T-cell (primary cell): ENCODE measurements around the gene UBL7. TPM values are rescaled to one million over a fixed set of nuclear protein-coding genes. Genes with fewer than 3 reads are reported as not detected.

Source experiments
- ATAC-seq, 4 experiments: fragments of 200-7000 bp in 3 of 4; fragments of 150-1000 bp in 1 of 4; cut with Tn5 transposase; replicated peaks in 1 of 4; 1 replicate in 3 of 4; 2 replicates in 1 of 4; pipeline ENCODE4 v1.10.0; 2021; ENCODE audit warnings: moderate library complexity in 3 of 4, mild to moderate bottlenecking in 2 of 4, moderate number of reproducible peaks in 1 of 4
- CTCF ChIA-PET, 2 donors: fragments of 300-600 bp; sonication (Branson Sonifier 250); formaldehyde crosslinking; loops; one replicate each; lab custom pipeline; 2022; ENCODE audit warnings: antibody characterized with exemption in 2 of 2; lab: Charles Lee
- POLR2A ChIA-PET, 2 donors: fragments of 300-600 bp; sonication (Branson Sonifier 250); formaldehyde crosslinking; loops; one replicate each; lab custom pipeline; 2022; ENCODE audit warnings: antibody characterized with exemption in 2 of 2; lab: Charles Lee
- DNase-seq, 35 experiments: peaks; one replicate each; pipeline versions ENCODE4 v3.0.0 to v3.0.0-alpha.2; 2013 to 2023
- H3K27ac ChIP-seq: one replicate; pipeline ENCODE4 v1.5.1; 2013; ENCODE audit warnings: low read length
- H3K27me3 ChIP-seq, 2 experiments: replicated peaks in 1 of 2; 1 replicate in 1 of 2; 2 replicates in 1 of 2; pipeline versions ENCODE4 v1.6.1 to v1.7.0; 2013; ENCODE audit warnings: low read length in 1 of 2, mixed read lengths in 1 of 2; ENCODE audit not compliant: control insufficient read depth in 2 of 2, insufficient read depth in 2 of 2; ENCODE audit errors: extremely low read depth in 1 of 2
- H3K36me3 ChIP-seq, 2 donors: 1 replicate in 1 of 2; 2 replicates in 1 of 2; pipeline versions ENCODE4 v1.6.1 to v1.7.0; 2013; ENCODE audit warnings: low read length in 1 of 2; ENCODE audit not compliant: control insufficient read depth in 2 of 2, insufficient read depth in 1 of 2; ENCODE audit errors: extremely low read depth in 1 of 2
- H3K4me1 ChIP-seq, 2 experiments: 1 replicate in 1 of 2; 2 replicates in 1 of 2; pipeline versions ENCODE4 v1.6.1 to v1.7.0; 2013; ENCODE audit warnings: low read length in 2 of 2, mixed read lengths in 1 of 2; ENCODE audit not compliant: insufficient read depth in 2 of 2, control insufficient read depth in 1 of 2; ENCODE audit errors: extremely low read depth in 1 of 2
- H3K4me3 ChIP-seq, 2 donors: 1 replicate in 1 of 2; 2 replicates in 1 of 2; pipeline versions ENCODE4 v1.5.1 to v1.7.0; 2013; ENCODE audit warnings: mild to moderate bottlenecking in 2 of 2, low read length in 1 of 2, moderate library complexity in 1 of 2; ENCODE audit not compliant: control insufficient read depth in 1 of 2; ENCODE audit errors: extremely low read depth in 1 of 2
- H3K9me3 ChIP-seq: 2 replicates; pipeline ENCODE4 v1.7.0; 2013
- H3K27ac Mint-ChIP-seq, 2 donors: one replicate each; pipeline ENCODE4 v1.8.0; 2020 to 2021; ENCODE audit warnings: mild to moderate bottlenecking in 2 of 2, mixed read lengths in 2 of 2
- H3K27me3 Mint-ChIP-seq, 2 donors: one replicate each; pipeline ENCODE4 v1.8.0; 2021 to 2022; ENCODE audit warnings: mixed read lengths in 2 of 2
- H3K36me3 Mint-ChIP-seq: one replicate; pipeline ENCODE4 v1.8.0; 2021; ENCODE audit warnings: mixed read lengths
- H3K4me1 Mint-ChIP-seq, 3 donors: one replicate each; pipeline ENCODE4 v1.8.0; 2020 to 2022; ENCODE audit warnings: mixed read lengths in 3 of 3, mild to moderate bottlenecking in 1 of 3
- H3K4me3 Mint-ChIP-seq, 3 donors: one replicate each; pipeline ENCODE4 v1.8.0; 2020 to 2022; ENCODE audit warnings: mild to moderate bottlenecking in 3 of 3, mixed read lengths in 3 of 3, moderate library complexity in 3 of 3
- H3K9me3 Mint-ChIP-seq, 3 donors: one replicate each; pipeline ENCODE4 v1.8.0; 2020 to 2022; ENCODE audit warnings: mixed read lengths in 3 of 3
- WGBS: methylation state at CpG from one replicate; pipeline ENCODE4 v1.1.5; 2013; ENCODE audit warnings: missing lambda C conversion rate; ENCODE audit not compliant: insufficient coverage; 5-methylcytosine and 5-hydroxymethylcytosine counted together
- total RNA-seq, 35 experiments: library from RNA in 6 of 35; stranded (reverse) in 6 of 35; fragments of 120-200 nt in 1 of 35; gene quantifications; one replicate each; pipeline versions ENCODE4 v1.2.1 to v1.2.4 and lab custom pipeline; 2013 to 2026

UBL7 gene
- total RNA-seq, 5 donors from 2014 or later (not counting 1 experiment from before 2014, with no cell fraction given), result 26.1 to 59.9 (median 55.3) TPM

DNA sequence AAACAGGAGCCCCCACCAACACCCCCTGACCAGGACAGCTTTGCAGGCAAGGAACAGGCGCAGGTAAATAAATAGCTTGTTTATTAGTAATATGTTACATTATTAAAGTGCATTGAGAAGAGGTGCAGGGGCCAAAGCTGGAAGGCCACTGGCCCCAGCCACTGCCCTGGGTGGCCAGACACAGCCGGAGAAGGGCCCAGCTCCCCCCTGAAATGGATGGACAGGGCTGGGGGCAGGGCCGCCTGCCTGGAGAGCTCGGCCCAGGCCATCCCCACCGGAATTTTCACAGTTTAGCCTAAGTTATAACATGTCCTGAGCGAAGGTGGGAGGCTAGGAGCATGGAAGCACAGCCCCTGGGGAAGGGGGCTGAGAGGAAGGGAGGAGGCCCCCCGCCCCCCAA lies 51.7 kb downstream of the UBL7 start:
- Histone ChIP-seq H3K4me3 (no peak overlapping the region), H3K4me1 (no peaks in the 10 kb centered on the region), H3K27ac (no peak overlapping the region), H3K36me3 (no peaks in the 10 kb centered on the region), H3K9me3 (no peaks in the 10 kb centered on the region), H3K27me3 (peaks cover 0 to 3% of the 10 kb centered on the region in 2 experiments)
- DNase-seq, result no peak
- Mint-ChIP-seq H3K9me3 (no peaks in the 10 kb centered on the region), H3K27me3 (no peaks in the 10 kb centered on the region), H3K4me1 (peaks cover under 1 to 9% (median under 1%) of the 10 kb centered on the region in 3 donors), H3K4me3 (no peak overlapping the region), H3K36me3 (peaks cover 8% of the 10 kb centered on the region), H3K27ac (no peak overlapping the region)
- CTCF ChIA-PET, result no interaction called here
- 67% methylated on average over 2 of the region's 7 CpGs for WGBS
- POLR2A ChIA-PET, result no interaction called here
- no peak for ATAC-seq

DNA sequence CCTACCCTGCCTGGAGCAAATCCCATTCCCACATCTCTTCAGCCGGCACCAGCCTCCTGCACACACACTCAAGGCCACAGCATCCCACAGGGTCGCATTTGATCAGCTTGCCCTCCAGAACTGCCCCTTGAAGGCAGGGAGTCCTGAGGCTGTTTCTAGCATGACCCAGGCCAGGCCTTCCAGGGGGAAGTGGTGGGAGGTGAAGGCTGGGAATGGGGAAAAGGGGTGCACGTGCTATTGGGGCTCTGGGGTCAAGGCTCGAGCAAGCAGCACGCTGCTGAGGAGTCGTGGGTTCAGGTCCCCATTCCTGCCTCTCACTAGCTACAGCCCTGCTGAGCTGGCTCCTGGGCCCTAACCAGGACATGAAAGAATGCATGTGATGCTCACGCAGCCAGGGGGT lies 52.1 kb downstream of the UBL7 start:
- H3K4me1 ChIP-seq, result peaks cover 0 to 4% of the 10 kb centered on the region in 2 experiments
- DNase-seq (no peak), ATAC-seq (no peak)
- Mint-ChIP-seq H3K27ac (no peak overlapping the region), H3K4me3 (no peak overlapping the region), H3K9me3 (no peaks in the 10 kb centered on the region), H3K4me1 (peaks cover 4 to 13% (median 5%) of the 10 kb centered on the region in 3 donors), H3K27me3 (no peaks in the 10 kb centered on the region), H3K36me3 (peaks cover 8% of the 10 kb centered on the region)
- 85% methylated on average over 4 of the region's 7 CpGs for WGBS
- no peak overlapping the region for H3K4me3 ChIP-seq
- H3K27ac ChIP-seq, result no peak overlapping the region
- H3K9me3 ChIP-seq, result no peaks in the 10 kb centered on the region
- peaks cover 0 to 3% of the 10 kb centered on the region in 2 experiments for H3K27me3 ChIP-seq
- ChIA-PET POLR2A (no interaction called here), CTCF (no interaction called here)
- no peaks in the 10 kb centered on the region for H3K36me3 ChIP-seq

DNA sequence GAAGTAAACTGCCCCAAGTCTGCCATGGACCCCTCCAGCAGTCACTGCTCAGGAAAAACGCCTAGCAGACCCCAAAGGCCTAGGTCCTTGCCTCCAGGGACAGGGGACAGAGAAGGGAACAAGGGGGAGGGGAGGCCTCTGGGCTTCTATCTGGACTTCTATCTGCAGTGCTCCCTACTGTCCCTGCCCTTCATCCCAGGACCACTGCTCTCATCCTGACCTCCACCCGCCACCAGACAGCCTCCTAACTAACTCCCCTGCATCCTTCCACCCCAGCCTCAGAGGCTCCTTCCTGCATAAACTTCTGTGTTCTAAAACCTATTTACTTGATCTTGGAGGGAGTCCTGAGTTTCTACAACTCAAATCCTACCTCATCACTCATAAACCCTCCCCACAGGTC lies 52.6 kb downstream of the UBL7 start:
- H3K27ac Mint-ChIP-seq, result no peak overlapping the region
- H3K9me3 Mint-ChIP-seq, result no peaks in the 10 kb centered on the region
- CTCF ChIA-PET, result no interaction called here
- no peak overlapping the region for H3K27ac ChIP-seq
- POLR2A ChIA-PET, result no interaction called here
- no peak overlapping the region for H3K4me3 ChIP-seq
- WGBS, result 100% methylated on average over 1 of the region's 2 CpGs
- no peak overlapping the region for H3K4me3 Mint-ChIP-seq
- peaks cover 8% of the 10 kb centered on the region for H3K36me3 Mint-ChIP-seq
- peaks cover 9 to 17% (median 9%) of the 10 kb centered on the region in 3 donors for H3K4me1 Mint-ChIP-seq
- no peaks in the 10 kb centered on the region for H3K9me3 ChIP-seq
- no peaks in the 10 kb centered on the region for H3K27me3 Mint-ChIP-seq
- no peak for ATAC-seq
- DNase-seq, result no peak
- peaks cover 0 to 3% of the 10 kb centered on the region in 2 experiments for H3K27me3 ChIP-seq
- H3K4me1 ChIP-seq, result peaks cover 2 to 8% of the 10 kb centered on the region in 2 experiments
- no peaks in the 10 kb centered on the region for H3K36me3 ChIP-seq

DNA sequence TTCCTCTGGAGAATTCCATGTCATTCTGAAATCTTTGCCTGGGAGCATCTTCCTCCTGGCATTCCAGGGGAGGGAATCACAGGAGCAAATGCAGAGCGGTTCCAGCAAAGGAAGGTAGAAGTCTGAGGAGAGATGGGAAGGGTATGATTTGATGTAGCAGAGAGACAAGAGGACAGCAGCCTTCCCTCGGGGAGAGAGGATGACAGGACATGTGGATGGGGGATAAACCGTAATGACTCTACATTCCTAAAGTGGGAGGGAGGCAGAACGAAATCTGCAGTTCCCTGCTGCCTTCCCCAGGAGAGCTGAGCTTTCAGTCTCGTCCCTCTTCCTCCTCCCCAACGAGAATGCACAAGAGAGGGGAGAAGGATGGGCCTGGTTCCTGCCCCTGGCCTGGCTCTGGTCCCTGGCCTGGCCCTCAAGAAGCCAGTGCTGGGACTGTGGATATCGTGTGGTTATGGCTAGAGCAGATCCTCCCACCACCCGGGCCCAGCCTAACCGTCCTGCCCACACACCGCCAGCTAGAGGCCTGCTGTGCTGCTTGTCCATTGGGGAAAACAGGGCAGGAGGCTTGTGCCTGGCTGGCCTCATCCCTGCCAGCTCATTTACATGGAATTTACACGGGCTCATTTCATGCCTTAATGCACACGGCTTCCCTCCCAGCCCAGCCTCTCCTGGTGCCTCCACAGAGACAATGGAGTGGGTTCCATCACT lies 53.8 kb downstream of the UBL7 start:
- CTCF ChIA-PET, result no interaction called here
- no peaks in the 10 kb centered on the region for H3K36me3 ChIP-seq
- peaks cover 13 to 20% of the 10 kb centered on the region in 2 experiments for H3K4me1 ChIP-seq
- WGBS, result 62% methylated on average over 6 of the region's 12 CpGs
- Mint-ChIP-seq H3K9me3 (no peaks in the 10 kb centered on the region), H3K27ac (no peak overlapping the region), H3K36me3 (peaks cover 8% of the 10 kb centered on the region), H3K4me1 (peaks cover 21 to 29% (median 22%) of the 10 kb centered on the region in 3 donors), H3K27me3 (no peaks in the 10 kb centered on the region), H3K4me3 (no peak overlapping the region)
- no peak for DNase-seq
- H3K27ac ChIP-seq, result no peak overlapping the region
- ATAC-seq, result no peak
- peaks cover 0 to 3% of the 10 kb centered on the region in 2 experiments for H3K27me3 ChIP-seq
- POLR2A ChIA-PET, result interaction anchor here in 1 of 2 donors (0.6 kb wide), 1 partner anchor 21 kb away, joined by 3 read pairs; no protein-coding TSS in a partner anchor
- H3K9me3 ChIP-seq, result no peaks in the 10 kb centered on the region
- H3K4me3 ChIP-seq, result no peak overlapping the region

DNA sequence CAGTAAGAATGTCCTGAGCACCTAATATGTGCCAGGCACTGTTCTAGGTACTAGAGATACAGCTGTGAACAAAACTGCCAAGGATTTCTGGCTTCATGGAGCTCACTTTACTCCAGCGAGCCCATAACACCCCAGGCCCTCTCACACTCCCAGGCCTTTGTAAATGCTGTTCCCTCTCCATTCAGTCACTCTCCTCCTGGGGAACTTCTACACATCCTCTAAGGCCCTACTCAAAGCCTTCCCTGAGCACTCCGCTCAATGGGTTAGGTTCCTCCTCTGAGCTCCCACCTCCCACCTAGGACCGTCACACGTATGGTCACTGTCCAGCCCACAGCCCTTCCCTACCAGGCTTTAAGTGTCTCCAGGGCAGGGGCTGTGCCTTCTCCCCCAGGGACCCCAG lies 54.4 kb downstream of the UBL7 start:
- Histone ChIP-seq H3K36me3 (no peaks in the 10 kb centered on the region), H3K27ac (no peak overlapping the region), H3K27me3 (peaks cover 0 to 3% of the 10 kb centered on the region in 2 experiments), H3K4me3 (no peak overlapping the region), H3K4me1 (peaks cover 13 to 27% of the 10 kb centered on the region in 2 experiments), H3K9me3 (no peaks in the 10 kb centered on the region)
- ChIA-PET POLR2A (no interaction called here), CTCF (no interaction called here)
- Mint-ChIP-seq H3K36me3 (peaks cover 5% of the 10 kb centered on the region), H3K9me3 (no peaks in the 10 kb centered on the region), H3K27me3 (no peaks in the 10 kb centered on the region), H3K4me3 (no peak overlapping the region), H3K27ac (no peak overlapping the region), H3K4me1 (peaks cover 27 to 36% (median 28%) of the 10 kb centered on the region in 3 donors)
- DNase-seq (no peak), ATAC-seq (no peak)
- WGBS, result 93% methylated on average over 4 of the region's 4 CpGs

DNA sequence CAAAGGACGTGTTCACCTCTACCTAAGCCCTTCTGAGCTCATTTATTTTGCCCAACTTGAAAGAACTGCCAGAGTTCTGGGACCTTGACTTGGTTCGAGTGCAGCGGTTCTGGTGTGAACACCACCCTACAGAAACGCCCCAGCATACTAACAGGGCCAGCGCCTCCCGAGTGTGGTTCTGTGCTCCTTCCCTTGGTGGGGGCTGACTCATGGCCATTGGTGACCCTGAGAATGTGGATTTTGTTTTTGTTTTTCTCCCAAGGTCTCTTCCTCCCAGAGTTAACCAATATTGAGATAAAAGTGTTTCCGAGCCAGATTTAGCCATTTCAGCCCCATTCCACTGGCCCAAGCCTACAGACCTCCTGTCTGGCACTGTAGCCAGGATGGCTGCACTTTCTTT lies 55.1 kb downstream of the UBL7 start:
- no peaks in the 10 kb centered on the region for H3K36me3 Mint-ChIP-seq
- Histone ChIP-seq H3K4me1 (peaks cover 15 to 34% of the 10 kb centered on the region in 2 experiments), H3K36me3 (no peaks in the 10 kb centered on the region), H3K27me3 (peaks cover 0 to 3% of the 10 kb centered on the region in 2 experiments), H3K4me3 (no peak overlapping the region), H3K27ac (no peak overlapping the region), H3K9me3 (no peaks in the 10 kb centered on the region)
- no peak overlapping the region for H3K4me3 Mint-ChIP-seq
- H3K9me3 Mint-ChIP-seq, result no peaks in the 10 kb centered on the region
- ChIA-PET POLR2A (interaction anchor here in 1 of 2 donors (0.7 kb wide), 1 partner anchor 430 kb away, joined by 3 read pairs; no protein-coding TSS in a partner anchor), CTCF (no interaction called here)
- ATAC-seq (no peak), DNase-seq (no peak)
- WGBS, result 64% methylated on average over 1 of the region's 7 CpGs
- peaks cover 34 to 43% (median 35%) of the 10 kb centered on the region in 3 donors for H3K4me1 Mint-ChIP-seq
- no peaks in the 10 kb centered on the region for H3K27me3 Mint-ChIP-seq
- H3K27ac Mint-ChIP-seq, result no peak overlapping the region
